Stomach (tissue), 9 donors: ENCODE data around the gene PIP4K2A. TPM values are rescaled to one million over a fixed set of nuclear protein-coding genes. Genes with fewer than 3 reads are reported as not detected.

Source experiments
- DNase-seq, 2 donors: peaks; one replicate each; pipeline versions ENCODE4 v3.0.0 to v3.0.0-alpha.2; 2013 to 2019
- H3K27ac ChIP-seq, 5 donors: fragments of 200-600 bp in 4 of 5; sonication (generic) in 4 of 5; one replicate each; pipeline ENCODE4 v1.5.1; 2013 to 2019; ENCODE audit warnings: mild to moderate bottlenecking in 1 of 5, moderate library complexity in 1 of 5
- H3K27me3 ChIP-seq, 3 donors: fragments of 200-600 bp; sonication (generic); one replicate each; pipeline ENCODE4 v1.5.1; 2017 to 2019; ENCODE audit warnings: mixed run types in 1 of 3
- H3K36me3 ChIP-seq, 4 donors: fragments of 200-600 bp; sonication (generic); 1 replicate in 3 of 4; 2 replicates in 1 of 4; pipeline ENCODE4 v1.5.1; 2016 to 2019
- H3K4me1 ChIP-seq, 4 donors: fragments of 200-600 bp; sonication (generic); one replicate each; pipeline ENCODE4 v1.5.1; 2016 to 2019
- H3K4me3 ChIP-seq, 4 donors: fragments of 200-600 bp; sonication (generic) in 3 of 4; one replicate each; pipeline ENCODE4 v1.5.1; 2016 to 2019; ENCODE audit warnings: mild to moderate bottlenecking in 1 of 4
- H3K9me3 ChIP-seq, 4 donors: fragments of 200-600 bp; sonication (generic); one replicate each; pipeline ENCODE4 v1.5.1; 2016 to 2019
- CTCF ChIP-seq, 7 experiments: fragments of 450-650 bp in 4 of 7; fragments of 200-600 bp in 3 of 7; sonication (generic) in 3 of 7; IDR thresholded peaks; one replicate each; pipeline ENCODE4 v1.5.1; 2016 to 2019; ENCODE audit warnings: antibody characterized with exemption in 7 of 7, control low read depth in 2 of 7, mild to moderate bottlenecking in 1 of 7
- EP300 ChIP-seq: sonication (generic); formaldehyde crosslinking; IDR thresholded peaks from one replicate; pipeline ENCODE4 v1.6.1; 2017; ENCODE audit warnings: antibody characterized with exemption
- POLR2A ChIP-seq, 4 donors: fragments of 450-650 bp; IDR thresholded peaks; one replicate each; pipeline ENCODE4 v1.6.1; 2016; ENCODE audit warnings: antibody characterized with exemption in 4 of 4, control low read depth in 2 of 4, mild to moderate bottlenecking in 1 of 4, moderate library complexity in 1 of 4
- POLR2AphosphoS5 ChIP-seq, 3 donors: sonication (generic); formaldehyde crosslinking; IDR thresholded peaks; one replicate each; pipeline ENCODE4 v1.6.1; 2016; ENCODE audit warnings: antibody characterized with exemption in 3 of 3
- WGBS, 5 donors: extraction: QIAGEN DNeasy Blood & Tissue Kit in 3 of 5; methylation state at CpG; one replicate each; pipeline versions ENCODE4 v1.1.5 to v1.1.7; 2013 to 2018; 5-methylcytosine and 5-hydroxymethylcytosine counted together
- intact Hi-C: fragments of 100-400 bp; cut with DNase I; formaldehyde crosslinking; loops from one replicate; pipeline ENCODE4 v1.15.1; 2023; ENCODE audit warnings: low total_unique reads
- polyA plus RNA-seq, 3 donors: library from polyadenylated mRNA; stranded (reverse); fragments of 200-250 nt; gene quantifications; one replicate each; pipeline ENCODE4 v1.2.3, GENCODE V29; 2013
- total RNA-seq, 5 donors: library from RNA; depleted of rRNA; stranded (reverse); fragments of >200 nt; gene quantifications; one replicate each; pipeline versions ENCODE4 v1.1.0 to v1.2.3, GENCODE V29; 2014 to 2016
- donor health status: healthy with polysubstance abuse.
- donor health status: Bipolar disorder and iron deficiency.
- donor health status: healthy.

Gene PIP4K2A
- total and polyA plus RNA-seq, 8 donors = 6.7 to 61.3 (median 13.6) TPM

GRCh38 chr10:22712956-22713852 is 1.2 kb downstream of the PIP4K2A start:
- WGBS, 5 donors = 0 to 1% (median 1%) methylated on average over 25 to 73 of the region's 73 CpGs
- no peaks in the 10 kb centered on the region for H3K27me3 ChIP-seq
- peak overlapping the region; percentile 77 to 99 (median 92) for H3K4me3 ChIP-seq
- H3K9me3 ChIP-seq = no peaks in the 10 kb centered on the region
- peaks cover 0 to 40% (median 24%) of the 10 kb centered on the region in 4 donors for H3K4me1 ChIP-seq
- DNase-seq = peak; percentile 38 to 63
- H3K36me3 ChIP-seq = no peaks in the 10 kb centered on the region
- no peak for TF ChIP-seq POLR2A (IDR thresholded peaks at IDR 0.05)
- no peak for TF ChIP-seq EP300
- TF ChIP-seq CTCF (IDR thresholded peaks at IDR 0.05) = no peak
- TF ChIP-seq POLR2AphosphoS5 (IDR thresholded peaks at IDR 0.05) = no peak
- intact Hi-C loops = no loop called here
- H3K27ac ChIP-seq = peak overlapping the region; percentile 85 to 94 (median 89)

- Histone ChIP-seq H3K36me3 (no peaks in the 10 kb centered on the region), H3K27me3 (no peaks in the 10 kb centered on the region), H3K4me3 (peak overlapping the region; percentile 77 to 99 (median 92)), H3K9me3 (no peaks in the 10 kb centered on the region), H3K27ac (peak overlapping the region in 4 of 5 donors; percentile 85 to 94 (median 90)), H3K4me1 (peaks cover 0 to 40% (median 24%) of the 10 kb centered on the region in 4 donors)
- DNase-seq = no peak
- 14 to 32% (median 21%) methylated on average over 8 of the region's 8 CpGs for WGBS, 5 donors
- TF ChIP-seq POLR2AphosphoS5 (IDR thresholded peaks at IDR 0.05) (no peak), EP300 (no peak)
- intact Hi-C loops = no loop called here
These were observed 2.0 kb downstream of the PIP4K2A start for GRCh38 chr10:22712211-22712955.

- peaks cover 0 to 45% (median 26%) of the 10 kb centered on the region in 4 donors for H3K4me1 ChIP-seq
- 65 to 84% (median 72%) methylated on average over 3 of the region's 3 CpGs for WGBS, 5 donors
- H3K27me3 ChIP-seq = no peaks in the 10 kb centered on the region
- H3K36me3 ChIP-seq = no peaks in the 10 kb centered on the region
- DNase-seq = no peak
- no peak overlapping the region for H3K27ac ChIP-seq
- TF ChIP-seq POLR2AphosphoS5 (IDR thresholded peaks at IDR 0.05) (no peak), CTCF (IDR thresholded peaks at IDR 0.05) (no peak), EP300 (no peak), POLR2A (IDR thresholded peaks at IDR 0.05) (no peak)
- H3K9me3 ChIP-seq = no peaks in the 10 kb centered on the region
- intact Hi-C loops = no loop called here
- H3K4me3 ChIP-seq = peak overlapping the region in 1 of 4 donors; percentile 90
These were observed 3.0 kb downstream of the PIP4K2A start for GRCh38 chr10:22711373-22711772.

GRCh38 chr10:22710139-22710745 is 4.1 kb downstream of the PIP4K2A start:
- Histone ChIP-seq H3K4me3 (no peak overlapping the region), H3K4me1 (peaks cover 0 to 53% (median 26%) of the 10 kb centered on the region in 4 donors), H3K27ac (no peak overlapping the region), H3K27me3 (no peaks in the 10 kb centered on the region), H3K36me3 (no peaks in the 10 kb centered on the region), H3K9me3 (no peaks in the 10 kb centered on the region)
- TF ChIP-seq CTCF (IDR thresholded peaks at IDR 0.05) (no peak), EP300 (no peak), POLR2A (IDR thresholded peaks at IDR 0.05) (no peak), POLR2AphosphoS5 (IDR thresholded peaks at IDR 0.05) (no peak)
- 75 to 85% (median 83%) methylated on average over 10 of the region's 10 CpGs for WGBS, 5 donors
- no peak for DNase-seq
- intact Hi-C loops = no loop called here
